HepG2 (cell line): Measurements from ENCODE around the gene CDC37. TPM values are rescaled to one million over a fixed set of nuclear protein-coding genes. Genes with fewer than 3 reads are reported as not detected.

Experiments
- BCLAF1 ChIP-seq: fragments of 450-650 bp; IDR thresholded peaks from 2 replicates; pipeline ENCODE4 v1.6.1; 2017; ENCODE audit warnings: mild to moderate bottlenecking
- CEBPG ChIP-seq: IDR thresholded peaks from 2 replicates; pipeline ENCODE4 v1.6.1; 2016
- EP300 ChIP-seq, 3 experiments: sonication (generic) in 1 of 3; formaldehyde crosslinking in 1 of 3; IDR thresholded peaks; 2 replicates each; pipeline versions ENCODE4 v1.5.1 to v1.6.1; 2011 to 2020; ENCODE audit warnings: low read depth in 2 of 3, low read length in 2 of 3, borderline replicate concordance in 1 of 3, improper control_type of control experiment in 1 of 3, mild to moderate bottlenecking in 1 of 3, missing genetic modification reagents in 1 of 3, moderate library complexity in 1 of 3
- ERF ChIP-seq: IDR thresholded peaks from 2 replicates; pipeline ENCODE4 v1.6.1; 2018; ENCODE audit warnings: missing biosample characterization, missing genetic modification reagents
- ESRRA ChIP-seq: sonication (generic); formaldehyde crosslinking; IDR thresholded peaks from 2 replicates; pipeline ENCODE4 v1.5.1; 2020; ENCODE audit warnings: mild to moderate bottlenecking, low read depth, missing genetic modification reagents
- GMEB1 ChIP-seq: sonication (generic); formaldehyde crosslinking; IDR thresholded peaks from 2 replicates; pipeline ENCODE4 v1.5.1; 2020; ENCODE audit warnings: missing genetic modification reagents, mild to moderate bottlenecking, borderline replicate concordance
- KLF9 ChIP-seq: IDR thresholded peaks from 2 replicates; pipeline ENCODE4 v1.6.1; 2016; ENCODE audit warnings: low read depth
- LRRFIP1 ChIP-seq: sonication (generic); formaldehyde crosslinking; conservative IDR thresholded peaks from 2 replicates; pipeline ENCODE4 v1.4.0; 2020; ENCODE audit warnings: missing genetic modification reagents
- MLLT10 ChIP-seq: sonication (generic); formaldehyde crosslinking; IDR thresholded peaks from 2 replicates; pipeline ENCODE4 v1.4.0; 2020; ENCODE audit warnings: missing genetic modification reagents
- SATB2 ChIP-seq: sonication (generic); formaldehyde crosslinking; IDR thresholded peaks from 2 replicates; pipeline ENCODE4 v1.5.0; 2020; ENCODE audit warnings: missing genetic modification reagents
- SPEN ChIP-seq: sonication (generic); formaldehyde crosslinking; IDR thresholded peaks from 2 replicates; pipeline ENCODE4 v1.5.1; 2020; ENCODE audit warnings: low read depth, mild to moderate bottlenecking, missing genetic modification reagents
- ZFP36L1 ChIP-seq: sonication (generic); formaldehyde crosslinking; IDR thresholded peaks from 2 replicates; pipeline ENCODE4 v1.8.0; 2022; ENCODE audit warnings: mild to moderate bottlenecking, missing genetic modification reagents, moderate library complexity
- ZNF274 ChIP-seq: sonication (generic); formaldehyde crosslinking; IDR thresholded peaks from 2 replicates; pipeline ENCODE4 v1.5.1; 2020; ENCODE audit warnings: mild to moderate bottlenecking, missing genetic modification reagents
- ZNF34 ChIP-seq: sonication (generic); formaldehyde crosslinking; IDR thresholded peaks from 2 replicates; pipeline ENCODE4 v1.4.0; 2020; ENCODE audit warnings: mild to moderate bottlenecking, missing genetic modification reagents, borderline replicate concordance
- ZNF569 ChIP-seq: sonication (generic); formaldehyde crosslinking; IDR thresholded peaks from 2 replicates; pipeline ENCODE4 v1.5.0; 2020; ENCODE audit warnings: mild to moderate bottlenecking, missing genetic modification reagents, moderate library complexity, borderline replicate concordance
- ZNF720 ChIP-seq: sonication (generic); formaldehyde crosslinking; IDR thresholded peaks from 2 replicates; pipeline ENCODE4 v1.4.0; 2020; ENCODE audit warnings: missing genetic modification reagents
- polyA plus RNA-seq, 8 experiments: library from polyadenylated mRNA; depleted of rRNA in 3 of 8; stranded (reverse) in 7 of 8; unstranded in 1 of 8; fragments of >200 nt; fragmentation: Illumina TruSeq in 4 of 8; extraction: Trizol in 4 of 8; gene quantifications; 2 replicates each; pipeline versions ENCODE4 v1.2.1 to v1.2.3, GENCODE V29; 2011 to 2016; ENCODE audit warnings: low read depth in 4 of 8, missing spikeins in 1 of 8, mixed read lengths in 1 of 8; ENCODE audit not compliant: insufficient read depth in 1 of 8
- total RNA-seq, 5 experiments: library from RNA; depleted of rRNA; stranded (reverse); fragments of >200 nt; fragmentation: Illumina TruSeq; extraction: Trizol; gene quantifications; 2 replicates each; pipeline ENCODE4 v1.2.3, GENCODE V29; 2016; ENCODE audit warnings: low read depth in 1 of 5
- TF ChIP-seq, protein P1 (sequence below): sonication (generic); formaldehyde crosslinking; conservative IDR thresholded peaks from 2 replicates; pipeline ENCODE4 v1.8.0; 2022; ENCODE audit warnings: missing genetic modification reagents
- TF ChIP-seq, protein P2 (sequence below): IDR thresholded peaks from 2 replicates; pipeline ENCODE4 v1.6.1; 2016; ENCODE audit warnings: missing biosample characterization, missing genetic modification reagents, low read depth

Gene CDC37
- total and polyA plus RNA-seq, 2 of the 13 experiments (the other 11 are each of a cell fraction or from before 2014, with no cell fraction given), result 158 to 177 TPM

DNA sequence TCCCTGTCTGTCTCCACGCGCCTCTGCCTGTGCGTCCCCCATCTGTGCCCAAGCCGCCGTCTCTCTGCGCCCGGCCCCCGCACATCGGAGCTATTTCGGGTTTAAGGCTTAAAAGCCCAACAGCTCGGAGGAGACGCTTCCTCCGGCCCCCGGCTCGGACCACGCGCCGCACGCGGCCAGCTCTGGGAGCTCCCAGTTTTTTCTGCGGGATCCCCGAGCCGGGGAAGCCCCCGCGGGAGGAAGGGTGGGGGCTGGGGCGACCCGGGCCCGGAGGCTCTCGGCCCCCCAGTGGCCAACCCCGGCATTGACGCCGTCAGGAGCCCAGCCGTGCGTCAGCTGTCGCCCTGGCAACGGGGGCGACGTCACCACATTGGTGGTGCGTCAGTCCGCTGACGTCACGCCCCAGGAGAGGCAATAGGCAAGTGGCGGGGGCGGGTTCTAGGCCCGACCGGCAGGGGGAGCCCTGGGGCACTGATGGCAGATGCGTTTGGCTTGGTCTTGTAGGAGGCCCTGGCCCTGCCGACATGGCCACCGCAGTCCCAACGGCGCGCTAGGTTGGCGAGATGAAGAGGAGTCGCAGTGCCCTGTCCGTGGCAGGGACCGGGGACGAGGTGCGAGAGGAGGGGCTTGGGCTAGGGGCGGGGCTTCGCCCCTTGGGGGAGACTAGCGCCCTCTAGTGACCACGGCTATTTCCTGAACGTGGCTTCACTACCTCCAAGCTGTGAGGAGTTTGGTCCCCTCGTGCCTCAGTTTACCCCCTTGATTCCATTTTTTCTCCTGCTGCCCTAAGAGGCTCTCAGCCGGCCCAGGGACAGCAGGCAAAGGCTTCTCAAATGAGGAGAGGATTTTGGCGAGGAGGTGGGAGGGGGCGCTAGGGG lies 13.3 kb upstream of the CDC37 start (continued):
- TF ChIP-seq, protein P1, sequence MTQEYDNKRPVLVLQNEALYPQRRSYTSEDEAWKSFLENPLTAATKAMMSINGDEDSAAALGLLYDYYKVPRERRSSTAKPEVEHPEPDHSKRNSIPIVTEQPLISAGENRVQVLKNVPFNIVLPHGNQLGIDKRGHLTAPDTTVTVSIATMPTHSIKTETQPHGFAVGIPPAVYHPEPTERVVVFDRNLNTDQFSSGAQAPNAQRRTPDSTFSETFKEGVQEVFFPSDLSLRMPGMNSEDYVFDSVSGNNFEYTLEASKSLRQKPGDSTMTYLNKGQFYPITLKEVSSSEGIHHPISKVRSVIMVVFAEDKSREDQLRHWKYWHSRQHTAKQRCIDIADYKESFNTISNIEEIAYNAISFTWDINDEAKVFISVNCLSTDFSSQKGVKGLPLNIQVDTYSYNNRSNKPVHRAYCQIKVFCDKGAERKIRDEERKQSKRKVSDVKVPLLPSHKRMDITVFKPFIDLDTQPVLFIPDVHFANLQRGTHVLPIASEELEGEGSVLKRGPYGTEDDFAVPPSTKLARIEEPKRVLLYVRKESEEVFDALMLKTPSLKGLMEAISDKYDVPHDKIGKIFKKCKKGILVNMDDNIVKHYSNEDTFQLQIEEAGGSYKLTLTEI (CRISPR knock-in tag), result no peak
- TF ChIP-seq ZNF274 (CRISPR knock-in tag), result peak; percentile 54; the same call in 1 of the 2 replicates
- peak; percentile 58 for TF ChIP-seq SPEN
- peak; percentile 73 for TF ChIP-seq ERF
- TF ChIP-seq BCLAF1, result no peak
- peak; percentile 60; the same call in 1 of the 2 replicates for TF ChIP-seq ESRRA (CRISPR knock-in tag)
- TF ChIP-seq ZNF569, result no peak
- peak; percentile 64; the same call in 1 of the 2 replicates for TF ChIP-seq GMEB1
- TF ChIP-seq ZFP36L1 (CRISPR knock-in tag), result no peak
- no peak for TF ChIP-seq LRRFIP1 (CRISPR knock-in tag)
- TF ChIP-seq, protein P2, sequence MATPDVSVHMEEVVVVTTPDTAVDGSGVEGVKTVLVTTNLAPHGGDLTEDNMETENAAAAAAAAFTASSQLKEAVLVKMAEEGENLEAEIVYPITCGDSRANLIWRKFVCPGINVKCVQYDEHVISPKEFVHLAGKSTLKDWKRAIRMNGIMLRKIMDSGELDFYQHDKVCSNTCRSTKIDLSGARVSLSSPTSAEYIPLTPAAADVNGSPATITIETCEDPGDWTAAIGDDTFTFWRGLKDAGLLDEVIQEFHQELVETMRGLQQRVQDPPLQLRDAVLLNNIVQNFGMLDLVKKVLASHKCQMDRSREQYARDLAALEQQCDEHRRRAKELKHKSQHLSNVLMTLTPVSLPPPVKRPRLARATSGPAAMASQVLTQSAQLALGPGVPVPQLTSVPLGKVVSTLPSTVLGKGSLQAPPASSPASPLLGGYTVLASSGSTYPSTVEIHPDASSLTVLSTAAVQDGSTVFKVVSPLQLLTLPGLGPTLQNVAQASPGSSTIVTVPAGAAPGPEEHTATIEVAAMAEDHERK (CRISPR knock-in tag), result no peak
- TF ChIP-seq ZNF34 (CRISPR knock-in tag), result no peak
- no peak for TF ChIP-seq ZNF720 (CRISPR knock-in tag)
- no peak; the same call in 1 of the 2 replicates for TF ChIP-seq SATB2 (CRISPR knock-in tag)
- TF ChIP-seq MLLT10 (CRISPR knock-in tag), result no peak
- TF ChIP-seq CEBPG, result no peak; the same call in 1 of the 2 replicates
- TF ChIP-seq EP300 (IDR thresholded peaks at IDR 0.05; ENCODE audit: low read depth in 2 of 2, low read length in 2 of 2), result 0 out of 4 replicates have a peak, but pooled peaks of 1 of the 2 experiments have one; percentile 42
- TF ChIP-seq EP300 (CRISPR knock-in tag; IDR thresholded peaks at IDR 0.05; ENCODE audit: borderline replicate concordance), result no peak
- no peak for TF ChIP-seq KLF9 (CRISPR knock-in tag)
